ENCODE data around the gene LRRC27. TPM values are rescaled to one million over a fixed set of nuclear protein-coding genes. Genes with fewer than 3 reads are reported as not detected.

LRRC27 gene
- total RNA-seq, 4 donors from 2014 or later, result 5.9 to 69.5 (median 8.3) TPM; not detected in 1

- in situ Hi-C loops (cut with MboI; ENCODE audit: low pct_ligation_motif_present in 1 of 4, low pct_unique_long_range_greater_than_20kb in 1 of 4, low sequenced_read_pairs in 3 of 4) (no loop called here), intact Hi-C loops (cut with DNase I; ENCODE audit: low total_unique reads) (no loop called here)
- DNase-seq, result no peak
- Histone ChIP-seq H3K27me3 (no peaks in the 10 kb centered on the region), H3K4me3 (no peak overlapping the region), H3K27ac (peak overlapping the region in 3 of 4 donors; percentile 96 to 98 (median 97)), H3K4me1 (peaks cover 51 to 81% (median 72%) of the 10 kb centered on the region in 4 donors), H3K36me3 (peaks cover 0 to 21% (median 6%) of the 10 kb centered on the region in 4 donors), H3K9me3 (no peaks in the 10 kb centered on the region)
- TF ChIP-seq POLR2A (IDR thresholded peaks at IDR 0.05) (peak; percentile 27), CTCF (IDR thresholded peaks at IDR 0.05) (no peak), EP300 (IDR thresholded peaks at IDR 0.05; ENCODE audit: low read depth) (no peak)
- WGBS, 2 donors (ENCODE audit: low coverage in 1 of 2), result 73% methylated on average over 14 of the region's 25 CpGs; no CpG with 5 or more reads in 1 of the 2 donors
Observed at GRCh38 chr10:132403511-132404168, 71.6 kb downstream of the LRRC27 start.

DNA sequence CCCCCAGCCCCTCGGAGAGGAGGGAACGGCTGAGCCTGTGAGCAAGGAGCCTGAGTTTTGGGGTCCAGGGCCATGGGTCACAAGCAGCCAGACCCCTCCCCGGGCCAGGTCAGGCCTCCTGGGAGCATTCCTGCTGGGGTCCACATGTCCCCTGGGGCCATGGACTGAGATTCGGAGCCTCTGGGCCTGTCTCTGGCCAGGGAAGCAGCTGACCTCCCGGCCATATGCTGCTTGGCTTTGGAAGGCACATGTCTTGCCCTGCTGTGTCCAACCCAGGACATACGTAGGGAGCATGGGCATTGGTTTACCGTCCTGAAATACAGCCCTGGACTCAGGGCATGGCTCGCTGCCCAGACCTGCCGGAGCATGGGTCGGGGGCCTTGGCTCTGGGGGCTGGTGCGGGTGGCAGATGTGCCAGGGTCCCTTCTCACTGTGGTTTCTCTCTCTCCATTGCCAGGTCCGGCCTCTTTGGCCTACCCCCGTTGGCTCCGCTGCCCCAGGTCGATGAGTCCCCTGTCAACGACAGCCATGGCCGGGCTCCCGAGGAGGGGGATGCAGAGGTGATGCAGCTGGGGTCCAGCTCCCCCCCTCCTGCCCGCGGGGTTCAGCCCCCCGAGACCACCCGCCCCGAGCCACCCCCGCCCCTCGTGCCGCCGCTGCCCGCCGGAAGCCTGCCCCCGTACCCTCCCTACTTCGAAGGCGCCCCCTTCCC lies 72.3 kb downstream of the LRRC27 start:
- Histone ChIP-seq H3K27ac (peak overlapping the region in 3 of 4 donors; percentile 96 to 98 (median 97)), H3K9me3 (no peaks in the 10 kb centered on the region), H3K36me3 (peaks cover 0 to 21% (median 6%) of the 10 kb centered on the region in 4 donors), H3K4me3 (no peak overlapping the region), H3K4me1 (peaks cover 55 to 81% (median 72%) of the 10 kb centered on the region in 4 donors), H3K27me3 (no peaks in the 10 kb centered on the region)
- 86% methylated on average over 23 of the region's 32 CpGs; no CpG with 5 or more reads in 1 of the 2 donors for WGBS, 2 donors (ENCODE audit: low coverage in 1 of 2)
- in situ Hi-C loops (cut with MboI; ENCODE audit: low pct_ligation_motif_present in 1 of 4, low pct_unique_long_range_greater_than_20kb in 1 of 4, low sequenced_read_pairs in 3 of 4) (no loop called here), intact Hi-C loops (cut with DNase I; ENCODE audit: low total_unique reads) (no loop called here)
- no peak for TF ChIP-seq EP300 (IDR thresholded peaks at IDR 0.05; ENCODE audit: low read depth)
- no peak for TF ChIP-seq POLR2AphosphoS5 (IDR thresholded peaks at IDR 0.05)
- no peak for TF ChIP-seq POLR2A (IDR thresholded peaks at IDR 0.05)
- TF ChIP-seq CTCF (IDR thresholded peaks at IDR 0.05), result no peak
- DNase-seq, result no peak

GRCh38 chr10:132404911-132405462 lies 73.0 kb downstream of the LRRC27 start:
- H3K36me3 ChIP-seq, result peaks cover 0 to 21% (median 6%) of the 10 kb centered on the region in 4 donors
- TF ChIP-seq POLR2A (IDR thresholded peaks at IDR 0.05) (no peak), POLR2AphosphoS5 (IDR thresholded peaks at IDR 0.05) (no peak), CTCF (IDR thresholded peaks at IDR 0.05) (no peak), EP300 (IDR thresholded peaks at IDR 0.05; ENCODE audit: low read depth) (no peak)
- no peaks in the 10 kb centered on the region for H3K9me3 ChIP-seq
- H3K27me3 ChIP-seq, result no peaks in the 10 kb centered on the region
- DNase-seq, result no peak
- 91% methylated on average over 49 of the region's 54 CpGs; no CpG with 5 or more reads in 1 of the 2 donors for WGBS, 2 donors (ENCODE audit: low coverage in 1 of 2)
- H3K4me3 ChIP-seq, result no peak overlapping the region
- intact Hi-C loops (cut with DNase I; ENCODE audit: low total_unique reads), result no loop called here
- peaks cover 53 to 81% (median 72%) of the 10 kb centered on the region in 4 donors for H3K4me1 ChIP-seq
- in situ Hi-C loops (cut with MboI; ENCODE audit: low pct_ligation_motif_present in 1 of 4, low pct_unique_long_range_greater_than_20kb in 1 of 4, low sequenced_read_pairs in 3 of 4), result no loop called here
- H3K27ac ChIP-seq, result peak overlapping the region in 3 of 4 donors; percentile 96 to 98 (median 97)

DNA sequence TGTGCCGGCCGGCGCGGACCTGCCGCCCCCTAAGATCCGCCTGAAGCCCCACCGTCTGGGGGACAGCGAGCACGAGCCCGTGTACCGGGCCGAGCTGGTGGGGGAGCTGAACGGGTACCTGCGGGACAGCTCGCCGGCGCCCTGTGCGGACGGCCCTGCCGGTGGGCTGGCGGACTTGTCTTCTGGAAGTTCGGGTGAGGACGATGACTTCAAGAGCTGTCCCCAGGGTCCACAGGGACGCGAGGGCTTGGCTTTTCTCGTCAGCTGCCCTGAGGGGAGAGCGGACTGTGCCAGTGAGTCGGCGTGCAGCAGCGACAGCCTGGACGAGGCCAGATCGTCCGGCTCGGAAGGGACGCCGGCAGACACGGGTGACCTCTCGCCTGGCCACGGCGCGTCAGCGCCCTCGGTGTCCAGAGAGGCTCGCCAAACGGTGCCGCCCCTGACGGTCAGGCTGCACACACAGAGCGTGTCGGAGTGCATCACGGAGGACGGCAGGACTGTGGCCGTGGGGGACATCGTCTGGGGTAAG lies 73.5 kb downstream of the LRRC27 start:
- 95% methylated on average over 53 of the region's 53 CpGs; no CpG with 5 or more reads in 1 of the 2 donors for WGBS, 2 donors (ENCODE audit: low coverage in 1 of 2)
- in situ Hi-C loops (cut with MboI; ENCODE audit: low pct_ligation_motif_present in 1 of 4, low pct_unique_long_range_greater_than_20kb in 1 of 4, low sequenced_read_pairs in 3 of 4) (no loop called here), intact Hi-C loops (cut with DNase I; ENCODE audit: low total_unique reads) (no loop called here)
- H3K27me3 ChIP-seq, result no peaks in the 10 kb centered on the region
- TF ChIP-seq CTCF (IDR thresholded peaks at IDR 0.05) (no peak), POLR2AphosphoS5 (IDR thresholded peaks at IDR 0.05) (no peak), POLR2A (IDR thresholded peaks at IDR 0.05) (no peak), EP300 (IDR thresholded peaks at IDR 0.05; ENCODE audit: low read depth) (no peak)
- H3K9me3 ChIP-seq, result no peaks in the 10 kb centered on the region
- peak overlapping the region in 3 of 4 donors; percentile 96 to 98 (median 97) for H3K27ac ChIP-seq
- H3K4me1 ChIP-seq, result peaks cover 48 to 81% (median 70%) of the 10 kb centered on the region in 4 donors
- H3K4me3 ChIP-seq, result no peak overlapping the region
- no peak for DNase-seq
- H3K36me3 ChIP-seq, result peaks cover 0 to 21% (median 6%) of the 10 kb centered on the region in 4 donors

Measured in transverse colon (tissue), 4 donors.